ENCODE measurements around the gene KCNJ2.

Gene KCNJ2

GRCh38 chr17:70137451-70138230 is 31.7 kb upstream of the KCNJ2 start:
- no peak for TF ChIP-seq USF1 (IDR thresholded peaks at IDR 0.05)
- TF ChIP-seq FOXM1 (IDR thresholded peaks at IDR 0.05; ENCODE audit: borderline replicate concordance, low read depth) = no peak
- no peak for TF ChIP-seq CREB1 (IDR thresholded peaks at IDR 0.05; ENCODE audit: low read depth)
- no peak for TF ChIP-seq TAF1 (IDR thresholded peaks at IDR 0.05; ENCODE audit: low read depth)
- no peak for TF ChIP-seq NFIC (IDR thresholded peaks at IDR 0.05)
- TF ChIP-seq ZBTB7A (IDR thresholded peaks at IDR 0.05; ENCODE audit: low read depth) = no peak
- no peak for TF ChIP-seq TCF12 (IDR thresholded peaks at IDR 0.05; ENCODE audit: low read depth)
- no peak for TF ChIP-seq MAX (IDR thresholded peaks at IDR 0.05)
- TF ChIP-seq YY1 (IDR thresholded peaks at IDR 0.05; ENCODE audit: low read depth) = no peak
- no peak for TF ChIP-seq CEBPB (IDR thresholded peaks at IDR 0.05)

GRCh38 chr17:70138291-70138865 is 31.0 kb upstream of the KCNJ2 start:
- TF ChIP-seq MAX (IDR thresholded peaks at IDR 0.05) (no peak), ZBTB7A (IDR thresholded peaks at IDR 0.05; ENCODE audit: low read depth) (no peak), FOXM1 (IDR thresholded peaks at IDR 0.05; ENCODE audit: borderline replicate concordance, low read depth) (no peak), EGR1 (IDR thresholded peaks at IDR 0.05) (no peak), TCF12 (IDR thresholded peaks at IDR 0.05; ENCODE audit: low read depth) (no peak), NFIC (IDR thresholded peaks at IDR 0.05) (no peak), YY1 (IDR thresholded peaks at IDR 0.05; ENCODE audit: low read depth) (no peak), REST (IDR thresholded peaks at IDR 0.05; ENCODE audit: low read depth) (no peak), EP300 (IDR thresholded peaks at IDR 0.05; ENCODE audit: borderline replicate concordance) (no peak)

- no peak for TF ChIP-seq CREB1 (IDR thresholded peaks at IDR 0.05; ENCODE audit: low read depth)
- no peak for TF ChIP-seq CEBPB (IDR thresholded peaks at IDR 0.05)
- TF ChIP-seq ZBTB7A (IDR thresholded peaks at IDR 0.05; ENCODE audit: low read depth) = no peak
- TF ChIP-seq TCF12 (IDR thresholded peaks at IDR 0.05; ENCODE audit: low read depth) = no peak
- TF ChIP-seq RAD21 (IDR thresholded peaks at IDR 0.05; ENCODE audit: low read depth) = no peak
- no peak for TF ChIP-seq EGR1 (IDR thresholded peaks at IDR 0.05)
- TF ChIP-seq FOXM1 (IDR thresholded peaks at IDR 0.05; ENCODE audit: borderline replicate concordance, low read depth) = no peak
- TF ChIP-seq TEAD4 (IDR thresholded peaks at IDR 0.05) = no peak
- TF ChIP-seq EP300 (IDR thresholded peaks at IDR 0.05; ENCODE audit: borderline replicate concordance) = no peak
- TF ChIP-seq USF1 (IDR thresholded peaks at IDR 0.05) = no peak
- no peak for TF ChIP-seq YY1 (IDR thresholded peaks at IDR 0.05; ENCODE audit: low read depth)
- no peak for TF ChIP-seq TAF1 (IDR thresholded peaks at IDR 0.05; ENCODE audit: low read depth)
Observed at GRCh38 chr17:70139449-70139993, 29.8 kb upstream of the KCNJ2 start.

GRCh38 chr17:70144260-70144846 is 25.0 kb upstream of the KCNJ2 start:
- TF ChIP-seq FOXM1 (IDR thresholded peaks at IDR 0.05; ENCODE audit: borderline replicate concordance, low read depth) (no peak), CEBPB (IDR thresholded peaks at IDR 0.05) (no peak), CREB1 (IDR thresholded peaks at IDR 0.05; ENCODE audit: low read depth) (no peak), RAD21 (IDR thresholded peaks at IDR 0.05; ENCODE audit: low read depth) (peak; percentile 52)

- no peak for TF ChIP-seq YY1 (IDR thresholded peaks at IDR 0.05; ENCODE audit: low read depth)
- TF ChIP-seq CEBPB (IDR thresholded peaks at IDR 0.05) = no peak
- no peak for TF ChIP-seq NFIC (IDR thresholded peaks at IDR 0.05)
- no peak for TF ChIP-seq EP300 (IDR thresholded peaks at IDR 0.05; ENCODE audit: borderline replicate concordance)
- no peak for TF ChIP-seq RAD21 (IDR thresholded peaks at IDR 0.05; ENCODE audit: low read depth)
- TF ChIP-seq ZBTB7A (IDR thresholded peaks at IDR 0.05; ENCODE audit: low read depth) = no peak
- no peak for TF ChIP-seq TEAD4 (IDR thresholded peaks at IDR 0.05)
- no peak for TF ChIP-seq EGR1 (IDR thresholded peaks at IDR 0.05)
- no peak for TF ChIP-seq TCF12 (IDR thresholded peaks at IDR 0.05; ENCODE audit: low read depth)
- TF ChIP-seq TAF1 (IDR thresholded peaks at IDR 0.05; ENCODE audit: low read depth) = no peak
- no peak for TF ChIP-seq USF1 (IDR thresholded peaks at IDR 0.05)
- no peak for TF ChIP-seq MAX (IDR thresholded peaks at IDR 0.05)
- no peak for TF ChIP-seq REST (IDR thresholded peaks at IDR 0.05; ENCODE audit: low read depth)
- no peak for TF ChIP-seq CREB1 (IDR thresholded peaks at IDR 0.05; ENCODE audit: low read depth)
- TF ChIP-seq FOXM1 (IDR thresholded peaks at IDR 0.05; ENCODE audit: borderline replicate concordance, low read depth) = no peak
Observed at GRCh38 chr17:70153210-70153609, 16.1 kb upstream of the KCNJ2 start.
